ENCODE data around the gene RAET1G. TPM values are rescaled to one million over a fixed set of nuclear protein-coding genes. Genes with fewer than 3 reads are reported as not detected.

RAET1G gene
- total RNA-seq, 1 experiment from 2014 or later = 0.45 TPM

DNA sequence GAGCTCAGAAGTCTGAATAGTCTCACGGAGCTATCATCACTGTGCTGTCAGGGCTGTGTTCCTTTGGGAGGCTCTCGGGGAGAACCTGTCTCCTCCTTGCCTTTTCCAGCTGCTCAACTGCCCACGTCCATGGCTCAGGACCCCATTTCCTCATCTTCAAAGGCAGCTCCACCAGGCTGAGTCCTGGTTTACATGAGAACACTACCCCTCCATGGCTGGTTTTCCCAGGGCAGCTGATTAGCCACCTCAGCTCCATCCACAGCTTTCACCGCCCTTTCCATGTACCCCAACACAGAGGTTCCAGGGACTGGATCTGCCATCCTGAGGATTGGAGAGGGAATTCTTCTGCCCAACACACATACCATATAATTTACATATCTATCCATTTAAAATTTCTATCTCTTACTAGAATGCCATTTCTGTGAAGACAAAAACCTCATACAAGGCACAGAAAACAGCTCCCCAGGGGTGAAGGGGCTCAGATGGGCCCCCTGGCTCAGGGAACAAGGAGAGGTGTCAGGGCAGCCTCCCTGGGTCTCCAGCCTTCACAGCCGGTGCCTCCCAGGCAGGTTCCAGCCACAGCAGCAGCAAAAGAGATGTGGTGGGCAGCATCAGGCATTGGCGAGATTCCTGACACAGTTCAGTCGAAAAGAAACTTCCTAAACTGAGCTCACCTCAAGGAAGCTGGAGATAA, 22.8 kb downstream of the RAET1G start:
- ChIA-PET POLR2A (ENCODE audit: low non-redundant PET) (no interaction called here), CTCF (no interaction called here)
- intact Hi-C loops (cut with micrococcal nuclease; ENCODE audit: unreplicated experiment) = no loop called here
- Histone ChIP-seq H3K9me3 (ENCODE audit: low read depth, low read length, poor library complexity, severe bottlenecking) (no peaks in the 10 kb centered on the region), H3K27me3 (replicated peaks; ENCODE audit: insufficient read depth, low read depth, low read length, poor library complexity) (no peaks in the 10 kb centered on the region), H3K4me1 (ENCODE audit: insufficient read depth, low read length, poor library complexity, severe bottlenecking) (peaks cover 19% of the 10 kb centered on the region), H3K36me3 (ENCODE audit: insufficient read depth, low read length, poor library complexity, severe bottlenecking) (no peaks in the 10 kb centered on the region), H3K4me3 (ENCODE audit: low read depth, low read length, poor library complexity, severe bottlenecking) (no peak overlapping the region), H3K27ac (ENCODE audit: low read depth, low read length, poor library complexity, severe bottlenecking) (no peak overlapping the region)
- no TSS peak for BruUV-seq (replicated peaks)
- no peak for DNase-seq (ENCODE audit: low spot score)
- TF ChIP-seq, protein P1, sequence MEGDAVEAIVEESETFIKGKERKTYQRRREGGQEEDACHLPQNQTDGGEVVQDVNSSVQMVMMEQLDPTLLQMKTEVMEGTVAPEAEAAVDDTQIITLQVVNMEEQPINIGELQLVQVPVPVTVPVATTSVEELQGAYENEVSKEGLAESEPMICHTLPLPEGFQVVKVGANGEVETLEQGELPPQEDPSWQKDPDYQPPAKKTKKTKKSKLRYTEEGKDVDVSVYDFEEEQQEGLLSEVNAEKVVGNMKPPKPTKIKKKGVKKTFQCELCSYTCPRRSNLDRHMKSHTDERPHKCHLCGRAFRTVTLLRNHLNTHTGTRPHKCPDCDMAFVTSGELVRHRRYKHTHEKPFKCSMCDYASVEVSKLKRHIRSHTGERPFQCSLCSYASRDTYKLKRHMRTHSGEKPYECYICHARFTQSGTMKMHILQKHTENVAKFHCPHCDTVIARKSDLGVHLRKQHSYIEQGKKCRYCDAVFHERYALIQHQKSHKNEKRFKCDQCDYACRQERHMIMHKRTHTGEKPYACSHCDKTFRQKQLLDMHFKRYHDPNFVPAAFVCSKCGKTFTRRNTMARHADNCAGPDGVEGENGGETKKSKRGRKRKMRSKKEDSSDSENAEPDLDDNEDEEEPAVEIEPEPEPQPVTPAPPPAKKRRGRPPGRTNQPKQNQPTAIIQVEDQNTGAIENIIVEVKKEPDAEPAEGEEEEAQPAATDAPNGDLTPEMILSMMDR (conservative IDR thresholded peaks at IDR 0.05; ENCODE audit: low read depth, low read length) = no peak
- TF ChIP-seq EZH2 (IDR thresholded peaks at IDR 0.05; ENCODE audit: borderline replicate concordance, low read depth, low read length, poor library complexity, severe bottlenecking) = no peak

DNA sequence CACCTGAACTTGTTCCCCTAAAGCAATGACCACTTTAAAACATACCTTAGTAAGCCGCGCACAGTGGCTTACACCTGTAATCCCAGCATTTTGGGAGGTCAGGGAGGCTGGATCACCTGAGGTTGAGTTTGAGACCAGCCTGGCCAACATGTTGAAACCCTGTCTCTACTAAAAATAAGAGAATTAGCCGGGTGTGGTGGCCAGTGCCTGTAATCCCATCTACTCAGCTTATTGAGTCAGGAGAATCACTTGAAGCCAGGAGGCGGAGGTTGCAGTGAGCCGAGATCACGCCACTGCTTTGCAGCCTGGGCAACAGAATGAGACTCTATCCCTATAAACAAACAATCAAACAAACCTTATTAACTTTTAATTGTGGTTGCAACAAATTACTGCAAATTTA, 23.4 kb downstream of the RAET1G start:
- Histone ChIP-seq H3K4me3 (ENCODE audit: low read depth, low read length, poor library complexity, severe bottlenecking) (no peak overlapping the region), H3K27ac (ENCODE audit: low read depth, low read length, poor library complexity, severe bottlenecking) (no peak overlapping the region), H3K36me3 (ENCODE audit: insufficient read depth, low read length, poor library complexity, severe bottlenecking) (no peaks in the 10 kb centered on the region), H3K9me3 (ENCODE audit: low read depth, low read length, poor library complexity, severe bottlenecking) (no peaks in the 10 kb centered on the region), H3K4me1 (ENCODE audit: insufficient read depth, low read length, poor library complexity, severe bottlenecking) (peaks cover 19% of the 10 kb centered on the region), H3K27me3 (replicated peaks; ENCODE audit: insufficient read depth, low read depth, low read length, poor library complexity) (no peaks in the 10 kb centered on the region)
- POLR2A ChIA-PET (ENCODE audit: low non-redundant PET) = no interaction called here
- intact Hi-C loops (cut with micrococcal nuclease; ENCODE audit: unreplicated experiment) = no loop called here
- no peak for TF ChIP-seq EZH2 (IDR thresholded peaks at IDR 0.05; ENCODE audit: borderline replicate concordance, low read depth, low read length, poor library complexity, severe bottlenecking)
- TF ChIP-seq, protein P1 (conservative IDR thresholded peaks at IDR 0.05; ENCODE audit: low read depth, low read length) = no peak
- DNase-seq (ENCODE audit: low spot score) = no peak
- BruUV-seq (replicated peaks) = no TSS peak
- CTCF ChIA-PET = no interaction called here

DNA sequence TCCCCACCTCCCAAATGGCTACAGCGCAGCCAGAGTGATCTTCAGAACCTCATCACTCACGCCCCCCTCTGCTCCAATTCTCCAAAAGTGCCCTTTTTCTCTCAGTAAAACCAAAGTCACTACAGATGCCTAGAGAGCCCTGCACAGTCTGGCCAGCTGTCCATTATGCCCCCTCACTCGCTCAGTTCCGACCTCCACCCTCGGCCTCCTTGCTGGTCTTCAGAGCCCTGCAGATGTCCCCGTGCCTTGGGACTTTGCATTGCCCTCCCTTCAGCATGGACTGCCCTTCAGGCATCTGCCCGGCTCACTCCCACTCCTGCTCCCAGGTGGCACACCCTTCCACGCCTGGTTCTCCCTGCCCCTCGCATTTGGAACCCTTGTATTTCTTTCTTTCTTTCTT, 24.0 kb downstream of the RAET1G start:
- ChIA-PET CTCF (no interaction called here), POLR2A (ENCODE audit: low non-redundant PET) (no interaction called here)
- no TSS peak for BruUV-seq (replicated peaks)
- Histone ChIP-seq H3K9me3 (ENCODE audit: low read depth, low read length, poor library complexity, severe bottlenecking) (no peaks in the 10 kb centered on the region), H3K4me1 (ENCODE audit: insufficient read depth, low read length, poor library complexity, severe bottlenecking) (peaks cover 19% of the 10 kb centered on the region), H3K4me3 (ENCODE audit: low read depth, low read length, poor library complexity, severe bottlenecking) (no peak overlapping the region), H3K27ac (ENCODE audit: low read depth, low read length, poor library complexity, severe bottlenecking) (no peak overlapping the region), H3K27me3 (replicated peaks; ENCODE audit: insufficient read depth, low read depth, low read length, poor library complexity) (no peaks in the 10 kb centered on the region), H3K36me3 (ENCODE audit: insufficient read depth, low read length, poor library complexity, severe bottlenecking) (no peaks in the 10 kb centered on the region)
- DNase-seq (ENCODE audit: low spot score) = no peak
- no peak for TF ChIP-seq EZH2 (IDR thresholded peaks at IDR 0.05; ENCODE audit: borderline replicate concordance, low read depth, low read length, poor library complexity, severe bottlenecking)
- TF ChIP-seq, protein P1 (conservative IDR thresholded peaks at IDR 0.05; ENCODE audit: low read depth, low read length) = no peak
- intact Hi-C loops (cut with micrococcal nuclease; ENCODE audit: unreplicated experiment) = no loop called here
